Measurements from ENCODE around the gene UBE2M. TPM values are rescaled to one million over a fixed set of nuclear protein-coding genes. Genes with fewer than 3 reads are reported as not detected.

Gene UBE2M
- polyA plus RNA-seq, 1 experiment = 66.6 TPM

DNA sequence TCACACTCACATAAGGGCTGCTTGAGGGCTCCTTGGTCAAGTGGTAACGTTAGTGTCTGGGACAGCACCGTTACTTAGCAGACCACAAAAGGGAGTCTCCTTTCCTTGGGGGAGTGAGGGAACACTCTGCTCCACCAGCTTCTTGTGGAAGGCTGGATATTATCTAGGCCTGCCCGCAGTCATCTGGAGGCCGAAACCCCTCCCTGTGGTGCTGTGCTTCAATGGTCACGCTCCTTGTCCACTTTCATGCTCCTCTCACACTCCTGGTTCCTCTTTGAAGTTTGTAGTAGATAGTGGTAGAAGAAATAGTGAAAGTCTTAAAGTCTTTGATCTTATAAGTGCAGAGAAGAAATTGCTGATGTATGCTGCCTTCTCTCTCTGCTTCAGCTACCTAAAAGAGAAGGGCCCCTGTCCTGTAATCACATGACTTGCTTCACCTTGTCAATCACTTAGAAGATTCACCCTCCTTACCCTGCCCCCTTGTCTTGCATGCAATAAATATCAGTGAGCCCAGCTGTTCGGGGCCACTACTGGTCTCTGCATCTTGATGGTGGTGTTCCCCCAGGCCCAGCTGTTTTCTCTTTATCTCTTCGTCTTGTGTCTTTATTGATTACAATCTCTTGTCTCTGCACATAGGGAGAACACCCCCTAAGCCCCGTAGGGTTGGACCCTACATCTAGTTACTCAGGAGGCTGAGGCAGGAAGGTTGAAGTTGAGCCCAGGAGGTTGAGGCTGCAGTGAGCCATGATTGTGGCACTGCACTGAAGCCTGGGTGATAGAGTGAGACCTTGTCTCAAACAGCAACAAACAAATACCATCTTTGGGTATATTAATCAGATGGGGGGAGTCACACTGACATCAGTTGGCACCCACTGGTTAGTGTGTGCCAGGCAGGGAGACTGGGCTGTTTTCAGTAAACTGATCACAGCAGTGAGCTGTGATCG, 26.4 kb upstream of the UBE2M start:
- ChIA-PET POLR2A (no interaction called here), CTCF (interaction anchor here (1.0 to 1.3 kb wide), 3 partner anchors 65 to 71 kb away, joined by 3 to 7 read pairs (median 3); partner anchors contain the start of gene ZBTB45)
- TF ChIP-seq, protein P1, sequence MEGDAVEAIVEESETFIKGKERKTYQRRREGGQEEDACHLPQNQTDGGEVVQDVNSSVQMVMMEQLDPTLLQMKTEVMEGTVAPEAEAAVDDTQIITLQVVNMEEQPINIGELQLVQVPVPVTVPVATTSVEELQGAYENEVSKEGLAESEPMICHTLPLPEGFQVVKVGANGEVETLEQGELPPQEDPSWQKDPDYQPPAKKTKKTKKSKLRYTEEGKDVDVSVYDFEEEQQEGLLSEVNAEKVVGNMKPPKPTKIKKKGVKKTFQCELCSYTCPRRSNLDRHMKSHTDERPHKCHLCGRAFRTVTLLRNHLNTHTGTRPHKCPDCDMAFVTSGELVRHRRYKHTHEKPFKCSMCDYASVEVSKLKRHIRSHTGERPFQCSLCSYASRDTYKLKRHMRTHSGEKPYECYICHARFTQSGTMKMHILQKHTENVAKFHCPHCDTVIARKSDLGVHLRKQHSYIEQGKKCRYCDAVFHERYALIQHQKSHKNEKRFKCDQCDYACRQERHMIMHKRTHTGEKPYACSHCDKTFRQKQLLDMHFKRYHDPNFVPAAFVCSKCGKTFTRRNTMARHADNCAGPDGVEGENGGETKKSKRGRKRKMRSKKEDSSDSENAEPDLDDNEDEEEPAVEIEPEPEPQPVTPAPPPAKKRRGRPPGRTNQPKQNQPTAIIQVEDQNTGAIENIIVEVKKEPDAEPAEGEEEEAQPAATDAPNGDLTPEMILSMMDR (IDR thresholded peaks at IDR 0.05; ENCODE audit: insufficient read depth, low read depth, low read length) = no peak
- no peak overlapping the region for H3K4me3 ChIP-seq (ENCODE audit: low read depth, low read length)
- no peaks in the 10 kb centered on the region for H3K27me3 ChIP-seq (ENCODE audit: control insufficient read depth, insufficient read depth, low read length)
- no peak for DNase-seq (ENCODE audit: low read depth)
- peaks cover 10% of the 10 kb centered on the region for H3K36me3 ChIP-seq (ENCODE audit: control insufficient read depth, insufficient read depth, low read length)

DNA sequence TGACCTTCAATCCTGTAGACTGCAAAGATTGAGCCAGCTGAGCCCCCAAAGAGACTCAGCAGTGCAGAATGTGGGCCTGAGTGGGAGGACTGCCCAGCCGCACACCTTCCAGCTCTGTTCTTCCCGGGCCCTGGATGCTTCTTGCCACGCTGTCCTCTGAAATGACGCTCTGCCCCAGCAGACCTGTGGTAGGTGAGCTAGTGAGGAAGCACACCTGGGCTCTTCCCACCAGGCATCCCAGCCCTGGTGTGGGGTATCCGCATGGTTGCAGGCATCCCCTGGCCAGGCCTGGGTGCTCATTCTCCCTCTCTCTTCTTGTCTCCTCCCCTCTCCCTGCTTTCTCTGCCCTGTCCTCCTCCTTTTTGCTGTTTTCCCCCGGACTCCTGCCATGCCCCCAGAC, 24.6 kb upstream of the UBE2M start:
- no peaks in the 10 kb centered on the region for H3K27me3 ChIP-seq (ENCODE audit: control insufficient read depth, insufficient read depth, low read length)
- ChIA-PET CTCF (interaction anchor here (3.1 to 6.7 kb wide), 2 partner anchors 64 to 69 kb away, joined by 11 to 66 read pairs; partner anchors contain the start of gene ZBTB45), POLR2A (no interaction called here)
- H3K4me3 ChIP-seq (ENCODE audit: low read depth, low read length) = no peak overlapping the region
- DNase-seq (ENCODE audit: low read depth) = no peak
- H3K36me3 ChIP-seq (ENCODE audit: control insufficient read depth, insufficient read depth, low read length) = peaks cover 10% of the 10 kb centered on the region
- TF ChIP-seq, protein P1 (IDR thresholded peaks at IDR 0.05; ENCODE audit: insufficient read depth, low read depth, low read length) = no peak

DNA sequence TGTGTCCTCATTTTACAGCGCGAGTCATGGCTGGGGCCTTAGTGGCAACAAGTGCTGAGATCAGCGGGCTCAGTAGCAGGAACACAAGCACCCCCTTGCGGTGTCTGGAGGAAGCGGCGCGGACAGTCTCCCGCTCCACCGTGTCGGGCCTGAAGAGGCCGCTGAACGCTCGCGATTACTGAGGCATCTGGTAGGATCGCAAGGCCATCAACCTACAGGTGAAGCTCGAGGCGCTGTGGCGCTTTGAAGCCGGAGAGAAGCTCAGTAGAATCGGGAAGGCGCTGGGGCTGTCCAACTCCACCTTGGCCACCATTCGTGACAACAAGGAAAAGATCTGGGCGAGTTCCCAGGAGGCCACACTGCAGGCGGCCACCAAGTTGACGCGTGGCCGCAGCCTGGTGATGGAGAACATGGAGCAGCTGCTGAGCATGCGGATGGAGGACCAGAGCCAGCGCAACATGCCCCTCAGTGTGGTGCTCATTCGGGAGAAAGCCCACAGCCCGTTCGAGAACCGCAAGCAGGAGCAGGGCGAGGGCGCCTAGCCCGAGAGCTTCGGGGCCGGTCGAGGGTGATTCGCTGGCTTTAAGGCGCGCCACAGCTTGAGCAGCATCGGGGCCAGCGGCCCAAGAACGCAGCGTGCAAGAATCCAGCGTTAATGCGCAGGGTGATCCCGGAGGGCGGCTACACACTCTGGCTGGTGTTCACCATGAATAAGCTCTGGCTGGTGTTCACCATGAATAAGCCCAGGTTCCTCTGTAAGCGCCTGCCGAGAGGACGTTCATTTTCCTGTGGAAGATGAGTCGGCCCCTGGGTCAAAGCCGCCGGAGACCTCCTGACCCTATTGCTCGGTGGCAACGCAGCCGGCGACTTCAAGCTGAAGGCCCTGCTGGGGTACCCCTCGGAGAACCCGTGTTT, 23.1 kb upstream of the UBE2M start:
- Histone ChIP-seq H3K36me3 (ENCODE audit: control insufficient read depth, insufficient read depth, low read length) (peaks cover 10% of the 10 kb centered on the region), H3K27me3 (ENCODE audit: control insufficient read depth, insufficient read depth, low read length) (no peaks in the 10 kb centered on the region), H3K4me3 (ENCODE audit: low read depth, low read length) (no peak overlapping the region)
- TF ChIP-seq, protein P1 (IDR thresholded peaks at IDR 0.05; ENCODE audit: insufficient read depth, low read depth, low read length) = peak; percentile 99
- ChIA-PET POLR2A (no interaction called here), CTCF (interaction anchor here (0.9 to 6.7 kb wide), 5 partner anchors 26 to 81 kb away, joined by 3 to 66 read pairs (median 7); partner anchors contain the start of genes CHMP2A and ZBTB45)
- peak; percentile 63 for DNase-seq (ENCODE audit: low read depth)

DNA sequence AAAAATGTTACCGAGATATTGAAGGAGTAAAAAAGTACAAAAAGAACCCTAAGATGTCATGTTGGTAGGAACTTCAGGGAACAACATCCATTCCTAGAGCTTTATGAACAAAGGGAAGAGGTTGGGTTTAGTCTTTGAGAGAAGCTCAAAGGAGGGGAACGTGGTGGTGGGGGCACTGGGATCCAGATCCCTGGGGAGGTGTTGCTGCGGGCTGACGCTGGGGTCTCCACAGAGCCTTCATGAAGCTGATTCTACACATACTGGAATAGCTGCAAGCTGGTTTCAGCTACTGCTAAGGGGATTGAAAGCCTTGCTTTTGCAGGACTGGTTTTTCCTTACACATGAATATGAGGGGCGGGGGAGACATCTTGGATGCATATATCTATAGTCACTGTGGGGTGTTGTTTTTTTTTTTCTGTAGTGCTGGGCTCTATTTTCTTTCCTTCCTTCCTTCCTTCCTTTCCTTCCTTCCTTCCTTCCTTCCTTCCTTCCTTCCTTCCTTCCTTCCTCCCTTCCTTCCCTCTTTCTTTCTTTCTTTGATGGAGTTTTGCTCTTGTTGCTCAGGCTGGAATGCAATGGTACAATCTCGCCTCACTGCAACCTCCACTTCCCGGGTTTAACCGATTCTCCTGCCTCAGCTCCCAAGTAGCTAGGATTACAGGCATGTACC, 21.2 kb upstream of the UBE2M start:
- CTCF ChIA-PET = interaction anchor here (1.3 to 6.7 kb wide), 3 partner anchors 60 to 66 kb away, joined by 3 to 66 read pairs (median 11); partner anchors contain the start of gene ZBTB45
- TF ChIP-seq, protein P1 (IDR thresholded peaks at IDR 0.05; ENCODE audit: insufficient read depth, low read depth, low read length) = no peak
- POLR2A ChIA-PET = no interaction called here

More for the DNA sequence above, 21.2 kb upstream of the UBE2M start:
- no peak for DNase-seq (ENCODE audit: low read depth)
- Histone ChIP-seq H3K27me3 (ENCODE audit: control insufficient read depth, insufficient read depth, low read length) (no peaks in the 10 kb centered on the region), H3K36me3 (ENCODE audit: control insufficient read depth, insufficient read depth, low read length) (peaks cover 10% of the 10 kb centered on the region), H3K4me3 (ENCODE audit: low read depth, low read length) (no peak overlapping the region)

Data from BJ (cell line).